ENCODE results near the gene FST.

FST gene

DNA sequence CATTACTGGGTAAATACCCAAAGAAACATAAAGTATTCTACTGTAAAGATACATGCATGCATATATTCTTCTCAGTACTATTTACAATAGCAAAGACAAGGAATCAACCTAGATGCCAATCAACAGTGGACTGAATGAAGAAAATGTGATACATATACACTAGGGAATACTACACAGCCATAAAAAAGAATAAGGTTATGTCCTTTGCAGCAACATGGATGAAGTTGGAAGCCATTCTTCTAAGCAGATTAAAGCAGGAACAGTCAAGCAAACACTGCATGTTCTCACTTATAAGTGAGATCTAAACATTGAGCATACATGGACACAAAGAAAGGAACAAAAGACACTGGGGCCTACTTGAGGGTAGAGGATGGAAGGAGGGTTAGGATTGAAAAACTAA lies 40.4 kb downstream of the FST start:
- no peak for DNase-seq (ENCODE audit: low spot score)

Data from COLO829 (cell line).